ENCODE data around the gene VARS2.
A peak's percentile ranks its signal among the peaks of the same experiment; 100 is the strongest.
"Not testable (repeated sequence)": the region's sequence is repeated elsewhere in the genome, so short reads cannot be mapped to it uniquely, and the experiment has no call there.

Gene VARS2

GRCh38 chr6:30895343-30895742 is 18.7 kb upstream of the VARS2 start:
- DNase-seq, result no peak

DNA sequence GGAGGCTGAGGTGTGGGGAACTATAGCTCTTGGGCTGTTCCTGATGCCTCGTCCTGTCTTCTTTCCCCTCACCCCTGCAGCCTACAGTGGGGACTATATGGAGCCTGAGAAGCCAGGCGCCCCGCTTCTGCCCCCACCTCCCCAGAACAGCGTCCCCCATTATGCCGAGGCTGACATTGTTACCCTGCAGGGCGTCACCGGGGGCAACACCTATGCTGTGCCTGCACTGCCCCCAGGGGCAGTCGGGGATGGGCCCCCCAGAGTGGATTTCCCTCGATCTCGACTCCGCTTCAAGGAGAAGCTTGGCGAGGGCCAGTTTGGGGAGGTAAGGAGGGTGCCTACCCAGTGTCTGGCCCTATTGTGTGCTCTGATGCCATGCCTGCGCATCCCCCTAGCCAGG is 17.5 kb upstream of the VARS2 start:
- DNase-seq, result no peak

DNA sequence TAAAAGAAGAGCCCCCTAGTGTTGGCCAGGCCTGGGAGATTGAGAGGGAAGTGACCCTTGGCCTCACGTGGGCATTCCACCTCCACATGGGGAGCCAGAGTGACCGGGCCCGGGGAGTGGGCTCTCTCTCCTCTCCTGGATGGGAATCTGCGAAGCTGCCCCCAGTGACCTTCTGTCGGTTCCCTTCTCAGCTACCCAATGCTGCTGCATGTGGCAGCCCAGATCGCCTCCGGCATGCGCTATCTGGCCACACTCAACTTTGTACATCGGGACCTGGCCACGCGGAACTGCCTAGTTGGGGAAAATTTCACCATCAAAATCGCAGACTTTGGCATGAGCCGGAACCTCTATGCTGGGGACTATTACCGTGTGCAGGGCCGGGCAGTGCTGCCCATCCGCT is 16.2 kb upstream of the VARS2 start:
- DNase-seq, result no peak

DNA sequence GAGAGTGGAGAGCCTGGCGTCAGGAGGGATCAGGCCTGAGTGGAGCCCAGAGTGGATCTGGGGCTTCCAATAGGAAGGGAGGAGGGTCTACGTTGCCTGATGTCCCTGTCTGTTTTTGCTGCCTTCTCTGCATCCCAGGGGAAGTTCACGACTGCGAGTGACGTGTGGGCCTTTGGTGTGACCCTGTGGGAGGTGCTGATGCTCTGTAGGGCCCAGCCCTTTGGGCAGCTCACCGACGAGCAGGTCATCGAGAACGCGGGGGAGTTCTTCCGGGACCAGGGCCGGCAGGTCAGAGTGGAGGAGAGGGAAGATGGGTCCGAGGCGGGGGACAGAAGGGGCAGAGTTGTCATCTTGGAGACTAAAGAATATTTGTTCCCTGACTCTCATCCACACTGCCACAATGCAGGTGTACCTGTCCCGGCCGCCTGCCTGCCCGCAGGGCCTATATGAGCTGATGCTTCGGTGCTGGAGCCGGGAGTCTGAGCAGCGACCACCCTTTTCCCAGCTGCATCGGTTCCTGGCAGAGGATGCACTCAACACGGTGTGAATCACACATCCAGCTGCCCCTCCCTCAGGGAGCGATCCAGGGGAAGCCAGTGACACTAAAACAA is 15.2 kb upstream of the VARS2 start:
- no peak for DNase-seq

- no peak for DNase-seq
Observed at GRCh38 chr6:30900863-30901417, 13.1 kb upstream of the VARS2 start.

DNA sequence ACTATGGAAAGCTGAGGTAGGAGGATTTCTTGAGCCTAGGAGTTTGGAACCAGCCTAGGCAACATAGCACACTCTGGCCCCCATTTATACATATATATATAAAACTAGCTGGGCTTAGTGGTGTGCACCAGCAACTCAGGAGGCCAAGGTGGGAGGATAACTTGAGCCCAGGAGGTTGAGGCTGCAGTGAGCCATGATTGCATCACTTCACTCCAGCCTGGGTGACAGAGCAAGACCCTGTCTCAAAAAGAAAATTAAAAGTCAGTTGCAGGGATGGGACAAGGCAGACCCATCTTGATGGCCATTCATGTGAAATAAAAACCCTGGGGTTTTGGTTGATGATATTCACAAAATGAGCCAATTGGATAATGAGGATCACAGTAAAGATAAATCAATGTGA is 12.6 kb upstream of the VARS2 start:
- DNase-seq, result no peak

DNA sequence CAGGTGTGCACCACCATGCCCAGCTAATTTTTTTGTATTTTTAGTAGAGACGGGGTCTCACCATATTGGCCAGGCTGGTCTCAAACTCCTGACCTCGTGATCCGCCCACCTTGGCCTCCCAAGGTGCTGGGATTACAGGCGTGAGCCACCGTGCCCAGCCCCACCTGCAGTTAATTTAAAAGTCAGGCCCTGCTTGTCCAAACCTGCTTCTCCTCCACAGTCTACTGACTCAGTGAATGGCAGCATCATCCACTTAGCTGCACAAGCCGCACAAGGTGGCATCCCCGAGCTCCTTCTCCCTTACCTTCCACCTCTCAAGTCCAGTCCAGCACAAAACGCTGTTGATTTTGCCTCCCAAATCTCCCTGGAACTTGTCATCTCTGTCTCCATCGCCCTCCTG is 11.8 kb upstream of the VARS2 start:
- DNase-seq, result not testable (repeated sequence)

DNA sequence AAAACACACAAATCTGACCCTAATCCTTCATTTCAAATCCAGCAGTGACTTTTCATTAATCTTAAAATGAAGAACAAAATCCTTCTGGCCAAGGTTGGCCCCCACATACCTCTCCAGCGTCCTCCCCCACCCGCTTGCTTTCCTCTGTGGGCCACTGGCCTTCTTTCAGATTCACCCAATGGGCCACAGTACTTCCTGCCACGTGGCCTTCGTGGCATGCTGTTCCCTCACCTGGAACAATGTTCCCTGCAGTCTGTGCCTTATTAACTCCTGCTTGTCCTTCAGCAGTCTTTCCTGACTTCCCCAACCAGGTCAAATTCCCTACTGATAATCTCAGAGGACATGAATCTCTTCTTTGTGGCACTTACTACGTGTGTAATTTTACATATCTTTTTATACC is 11.3 kb upstream of the VARS2 start:
- DNase-seq, result no peak

GRCh38 chr6:30903236-30903635 is 10.8 kb upstream of the VARS2 start:
- DNase-seq, result no peak

DNA sequence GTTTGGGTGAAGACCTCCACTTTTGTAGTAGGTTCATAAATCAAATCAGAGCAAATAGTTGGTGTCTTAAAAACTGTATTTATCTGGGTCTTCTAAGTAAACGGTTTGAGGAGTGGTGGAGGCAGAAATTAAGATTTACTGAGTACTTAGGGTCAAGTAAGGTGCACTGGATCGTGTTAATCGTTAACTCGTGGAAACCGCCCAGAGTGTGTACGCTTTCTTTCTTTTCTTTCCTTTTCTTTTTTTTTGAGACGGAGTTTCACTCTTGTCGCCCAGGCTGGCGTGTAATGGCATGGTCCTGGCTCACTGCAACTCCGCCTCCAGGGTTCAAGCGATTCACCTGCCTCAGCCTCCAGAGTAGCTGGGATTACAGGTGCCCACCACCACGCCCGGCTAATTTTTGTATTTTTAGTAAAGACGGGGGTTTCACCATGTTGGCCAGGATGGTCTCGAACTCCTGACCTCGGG is 6.7 kb upstream of the VARS2 start:
- DNase-seq, result not testable (repeated sequence)

DNA sequence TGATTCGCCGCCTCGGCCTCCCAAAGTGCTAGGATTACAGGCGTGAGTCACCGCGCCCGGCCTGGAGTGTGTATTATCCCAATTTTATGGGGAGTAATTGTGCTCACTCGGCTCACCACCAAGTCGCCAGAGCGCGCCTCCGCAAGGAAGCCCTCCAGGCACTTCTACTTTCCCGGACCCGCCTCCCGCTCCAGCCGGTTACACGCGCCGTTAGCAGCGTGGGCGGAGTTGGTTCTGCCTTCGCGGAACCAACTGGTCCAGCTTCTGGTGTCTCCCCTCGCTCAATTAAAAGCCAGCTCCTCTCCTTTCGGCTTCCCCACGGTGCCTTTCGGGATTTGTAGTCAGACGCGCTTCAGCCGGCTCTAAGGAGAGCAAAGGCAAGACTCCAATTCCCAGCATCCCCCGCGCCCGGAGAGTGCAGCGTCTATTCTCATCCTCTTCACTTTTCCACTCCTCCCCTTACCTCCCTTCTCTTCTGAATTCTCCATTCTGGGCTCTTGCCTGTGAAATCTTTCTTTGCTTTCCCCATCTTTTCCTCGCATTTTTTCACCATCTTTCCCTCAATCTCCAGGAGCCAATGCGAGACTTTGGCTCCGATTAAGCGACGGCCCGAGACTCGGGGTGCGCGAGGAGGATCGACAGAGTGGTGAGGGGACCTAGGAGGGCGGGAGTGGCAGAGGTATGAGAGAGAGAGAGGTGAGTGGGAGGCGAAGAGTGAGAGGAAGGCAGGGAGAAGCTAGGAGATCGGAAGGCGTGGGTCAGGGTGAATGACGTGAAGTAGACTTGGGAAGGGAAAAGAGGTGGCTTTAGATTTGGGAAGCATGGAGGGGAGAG is 6.1 kb upstream of the VARS2 start, which contains the start of gene GTF2H4:
GTF2H4 (plus strand) TSS at position 450 of the 834 bp plus-strand sequence.
- peak; percentile 75 to 99 (median 96) for DNase-seq

DNA sequence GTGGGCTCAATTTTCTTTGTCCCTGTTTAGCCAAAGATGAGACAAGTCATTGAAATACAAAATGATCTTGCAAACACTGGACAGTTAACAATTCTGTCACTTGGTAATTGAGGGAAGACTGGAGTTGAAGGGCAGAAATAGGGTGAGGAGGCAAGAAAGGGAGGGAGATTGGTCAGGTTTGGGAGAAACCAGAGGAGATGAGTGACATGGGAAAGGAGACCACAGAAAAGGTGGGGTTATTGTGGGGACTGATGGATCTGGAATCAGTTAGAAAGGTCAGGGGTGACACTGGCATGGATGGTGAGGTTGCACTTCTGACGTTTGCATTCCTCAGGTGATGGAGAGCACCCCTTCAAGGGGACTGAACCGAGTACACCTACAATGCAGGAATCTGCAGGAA is 5.3 kb upstream of the VARS2 start:
- DNase-seq, result no peak

DNA sequence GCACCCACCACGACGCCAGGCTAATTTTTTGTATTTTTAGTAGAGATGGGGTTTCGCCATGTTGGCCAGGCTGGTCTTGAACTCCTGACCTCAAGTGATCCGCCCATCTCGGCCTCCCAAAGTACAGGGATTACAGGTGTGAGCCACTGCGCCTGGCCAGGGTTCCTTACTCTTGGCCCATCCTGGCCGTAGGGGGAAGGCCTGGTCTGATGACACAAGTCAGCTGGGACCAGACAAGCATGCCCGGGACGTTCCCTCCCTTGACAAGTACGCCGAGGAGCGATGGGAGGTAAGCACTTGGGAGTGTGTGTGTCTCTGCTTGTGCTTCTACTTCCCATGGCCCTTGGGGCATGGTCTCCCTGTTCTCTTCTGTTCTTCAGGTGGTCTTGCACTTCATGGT is 3.6 kb upstream of the VARS2 start:
- not testable (repeated sequence) for DNase-seq

GRCh38 chr6:30912746-30913520 is 1.1 kb upstream of the VARS2 start:
- no peak for DNase-seq

DNA sequence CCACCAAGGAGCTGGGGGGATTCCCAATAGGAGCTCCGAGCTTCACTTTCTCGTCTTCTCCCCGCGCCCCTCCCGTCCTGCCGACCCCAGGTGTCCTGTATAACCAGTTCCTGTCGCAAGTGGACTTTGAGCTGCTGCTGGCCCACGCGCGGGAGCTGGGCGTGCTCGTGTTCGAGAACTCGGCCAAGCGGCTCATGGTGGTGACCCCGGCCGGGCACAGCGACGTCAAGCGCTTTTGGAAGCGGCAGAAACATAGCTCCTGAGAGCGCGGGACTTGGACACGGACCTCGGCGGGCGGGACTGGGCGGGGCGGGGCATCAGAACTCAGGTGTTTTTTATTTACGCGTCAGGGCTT is 340 bp upstream of the VARS2 start:
- peak in 3 of 58 donors; percentile 42 to 61 (median 59) for DNase-seq

- peak in 14 of 58 donors; percentile 14 to 59 (median 34) for DNase-seq
Observed at GRCh38 chr6:30914854-30915590, 984 bp downstream of the VARS2 start.

DNA sequence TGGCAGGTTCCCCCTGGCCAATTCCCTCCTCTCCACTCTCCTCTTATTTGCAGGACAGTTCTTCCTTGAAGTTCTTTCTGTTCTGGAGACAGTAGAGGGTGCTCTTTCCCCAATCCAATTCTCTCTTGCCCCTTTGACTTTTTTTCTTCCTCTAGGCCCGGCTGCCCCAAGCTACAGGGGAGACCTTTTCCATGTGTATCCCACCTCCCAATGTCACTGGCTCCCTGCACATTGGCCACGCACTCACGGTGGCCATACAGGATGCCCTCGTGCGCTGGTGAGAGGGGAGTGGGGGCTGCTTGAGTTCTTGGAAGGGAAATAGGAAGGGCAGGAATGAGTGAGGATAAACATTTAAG is 1.5 kb downstream of the VARS2 start:
- peak in 32 of 58 donors; percentile 3 to 71 (median 30) for DNase-seq

- DNase-seq, result no peak
Observed at GRCh38 chr6:30917041-30917440, 3.0 kb downstream of the VARS2 start.

- no peak for DNase-seq
Observed at GRCh38 chr6:30917487-30917886, 3.4 kb downstream of the VARS2 start.

DNA sequence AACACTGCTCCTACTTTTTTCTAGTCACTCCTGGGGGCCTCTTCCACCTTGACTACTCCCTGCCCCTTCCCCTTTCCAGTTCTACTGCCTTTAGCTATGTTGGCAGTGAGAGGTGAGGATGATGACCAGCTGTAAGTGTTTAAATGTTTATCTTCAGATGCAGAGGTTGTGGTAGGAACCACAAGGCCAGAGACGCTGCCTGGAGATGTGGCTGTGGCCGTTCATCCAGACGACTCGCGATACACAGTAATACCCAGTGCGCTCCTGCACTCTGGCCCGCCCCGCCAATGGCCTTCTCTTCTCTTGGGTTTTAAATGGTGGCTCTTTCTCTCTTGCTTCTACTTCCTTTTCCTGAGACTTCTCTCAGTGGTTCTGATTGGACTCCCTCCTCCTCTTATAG is 4.6 kb downstream of the VARS2 start:
- no peak for DNase-seq

GRCh38 chr6:30922447-30922852 is 8.4 kb downstream of the VARS2 start:
- DNase-seq, result no peak

All from anterior cingulate cortex (tissue), 58 donors.